Measurements from ENCODE around the gene ACAP1.

GRCh38 chr17:7317161-7317803, 19.0 kb upstream of the ACAP1 start:
- TF ChIP-seq CTCF (IDR thresholded peaks at IDR 0.05; ENCODE audit: low read depth, low read length) (no peak), POLR2A (IDR thresholded peaks at IDR 0.05; ENCODE audit: extremely low read depth, insufficient read length) (no peak), MAX (IDR thresholded peaks at IDR 0.05; ENCODE audit: low read depth, low read length) (no peak), MYC (IDR thresholded peaks at IDR 0.05; ENCODE audit: low read depth, low read length) (no peak)
